GM20000 (cell line): ENCODE measurements around the gene RNF208.

Experiments used
- DNase-seq: peaks from one replicate; pipeline ENCODE4 v3.0.0; 2012; ENCODE audit warnings: low spot score
- CTCF ChIP-seq: IDR thresholded peaks from 2 replicates; pipeline ENCODE4 v1.5.1; 2012; ENCODE audit warnings: mild to moderate bottlenecking, control low read depth; ENCODE audit errors: extremely low read depth, missing control alignments

The RNF208 gene

GRCh38 chr9:137251490-137252268, 29.6 kb upstream of the RNF208 start:
- no peak for DNase-seq
- TF ChIP-seq CTCF, result no peak

GRCh38 chr9:137251194-137251461, 29.1 kb upstream of the RNF208 start, which contains the start of gene STPG3:
STPG3 (plus strand) TSS chr9:137251286; CDS start chr9:137251287, 1 bp downstream.
- no peak for TF ChIP-seq CTCF
- DNase-seq, result no peak

- DNase-seq, result no peak
- no peak for TF ChIP-seq CTCF
Measured at GRCh38 chr9:137250329-137251193, 28.5 kb upstream of the RNF208 start.

- TF ChIP-seq CTCF, result no peak
- DNase-seq, result no peak
Measured at GRCh38 chr9:137247916-137248175, 25.8 kb upstream of the RNF208 start.

GRCh38 chr9:137247135-137247915, 25.3 kb upstream of the RNF208 start:
- no peak for DNase-seq
- no peak for TF ChIP-seq CTCF

GRCh38 chr9:137245450-137246421, 23.7 kb upstream of the RNF208 start:
- no peak for TF ChIP-seq CTCF
- DNase-seq, result no peak
